HEK293 (cell line): ENCODE measurements around the gene DHRS4.
A peak's percentile ranks its signal among the peaks of the same experiment; 100 is the strongest.

Source experiments
- CTCF ChIP-seq: fragments of 450-650 bp; formaldehyde crosslinking; IDR thresholded peaks from 2 replicates; pipeline ENCODE4 v1.5.1; 2016; ENCODE audit warnings: missing biosample characterization, missing genetic modification characterization
- SETDB1 ChIP-seq: IDR thresholded peaks from one replicate; pipeline ENCODE4 v1.6.1; 2017; ENCODE audit warnings: mild to moderate bottlenecking, low read length, moderate library complexity, mixed read lengths; ENCODE audit not compliant: insufficient read length
- YY1 ChIP-seq: fragments of 450-650 bp; formaldehyde crosslinking; IDR thresholded peaks from 2 replicates; pipeline ENCODE4 v1.5.1; 2018; ENCODE audit warnings: missing biosample characterization, missing genetic modification characterization
- ZFHX2 ChIP-seq: fragments of 450-650 bp; formaldehyde crosslinking; conservative IDR thresholded peaks from 2 replicates; pipeline ENCODE4 v1.5.1; 2016; ENCODE audit warnings: missing biosample characterization, missing genetic modification characterization
- ZNF510 ChIP-seq: fragments of 450-650 bp; formaldehyde crosslinking; IDR thresholded peaks from 2 replicates; pipeline ENCODE4 v1.5.1; 2018; ENCODE audit warnings: mild to moderate bottlenecking, missing genetic modification characterization, missing biosample characterization; ENCODE audit not compliant: insufficient replicate concordance
- ZNF549 ChIP-seq: fragments of 450-650 bp; IDR thresholded peaks from 2 replicates; pipeline ENCODE4 v1.5.1; 2018; ENCODE audit warnings: missing biosample characterization, missing genetic modification characterization, mild to moderate bottlenecking, inconsistent platforms, moderate library complexity

DNA sequence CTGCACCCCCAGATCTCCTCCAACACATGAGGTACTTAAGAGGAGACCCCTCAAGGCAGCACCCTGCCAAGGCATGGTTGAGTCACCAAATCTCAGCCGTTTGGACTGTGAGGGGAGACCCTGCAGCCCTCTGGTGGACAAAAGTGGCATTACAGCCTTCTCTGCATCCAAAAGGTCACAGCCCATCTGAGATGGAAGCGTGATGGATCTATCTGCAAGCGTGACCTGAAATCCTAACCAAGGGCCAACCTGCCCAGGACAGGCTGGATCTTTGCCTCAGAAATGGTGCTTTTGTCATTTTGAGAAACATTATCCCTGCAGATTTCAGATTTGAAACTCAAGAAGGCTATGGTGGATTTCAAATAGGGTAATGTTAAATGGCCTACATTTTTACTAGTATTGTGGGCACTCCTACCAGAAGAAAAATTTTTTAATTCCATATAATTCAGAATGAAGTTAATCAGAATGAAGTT lies 23.7 kb upstream of the DHRS4 start:
- TF ChIP-seq ZNF549 (no peak), SETDB1 (no peak), CTCF (tag by site-specific recombination) (peak; percentile 36; the same call in 1 of the 2 replicates), YY1 (tag by site-specific recombination) (no peak), ZFHX2 (tag by site-specific recombination) (no peak), ZNF510 (tag by site-specific recombination) (no peak)
